ENCODE results near the gene DUSP22. TPM values are rescaled to one million over a fixed set of nuclear protein-coding genes. Genes with fewer than 3 reads are reported as not detected.

The DUSP22 gene
- polyA plus RNA-seq, 4 donors = 18.8 to 40.0 (median 29.1) TPM

DNA sequence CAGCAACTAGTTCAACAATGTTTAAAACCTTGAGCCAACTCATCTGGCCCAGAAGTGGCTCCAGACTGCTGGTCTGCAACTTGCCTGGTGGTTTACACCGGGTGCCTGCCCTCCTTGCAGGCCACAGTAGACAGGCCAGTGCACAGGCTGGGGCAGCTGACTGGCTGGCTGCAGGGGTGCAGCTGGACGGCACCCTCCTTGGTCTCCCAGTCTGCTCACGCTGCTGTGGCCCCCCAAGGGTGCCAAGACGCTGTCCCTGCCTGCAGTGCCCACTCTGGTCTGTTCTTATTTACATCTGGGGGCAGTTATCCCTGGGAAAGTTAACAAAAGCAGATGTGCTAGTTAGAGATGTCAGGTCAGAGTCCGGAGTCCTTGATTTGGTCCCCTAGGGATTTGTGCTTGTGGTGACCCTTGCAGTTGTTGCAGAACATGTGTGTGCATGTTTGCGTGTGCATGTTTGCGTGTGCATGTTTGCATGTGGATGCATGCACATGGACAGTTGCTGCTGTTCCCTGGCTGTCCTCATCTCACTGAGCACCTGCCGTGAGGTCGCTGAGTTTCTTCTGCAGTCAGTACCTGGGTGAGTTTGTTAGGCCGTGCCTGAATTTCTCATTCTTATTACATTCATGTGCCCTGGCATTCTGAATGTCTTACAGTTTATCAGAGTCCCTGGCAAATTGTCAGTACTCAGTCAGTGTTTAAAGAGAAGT is 51.1 kb downstream of the DUSP22 start:
- Histone ChIP-seq H3K27me3 (ENCODE audit: control insufficient read depth in 3 of 3, insufficient read depth in 3 of 3, low read length in 3 of 3) (no peaks in the 10 kb centered on the region), H3K4me1 (ENCODE audit: control insufficient read depth in 3 of 3, insufficient read depth in 2 of 3, low read depth in 1 of 3, low read length in 2 of 3) (peaks cover 0 to 2% (median 0%) of the 10 kb centered on the region in 3 donors), H3K27ac (ENCODE audit: low read depth in 1 of 3, low read length in 2 of 3) (no peak overlapping the region), H3K4me3 (ENCODE audit: low read depth in 1 of 3, low read length in 3 of 3) (no peak overlapping the region), H3K9me3 (ENCODE audit: control insufficient read depth in 2 of 2, insufficient read depth in 1 of 2, low read depth in 1 of 2, low read length in 1 of 2) (peaks cover 1 to 6% of the 10 kb centered on the region in 2 donors), H3K36me3 (ENCODE audit: control insufficient read depth in 3 of 3, insufficient read depth in 2 of 3, low read depth in 1 of 3, low read length in 3 of 3) (peaks cover 0 to 28% (median 0%) of the 10 kb centered on the region in 3 donors)
- DNase-seq (no peak), FAIRE-seq (no peak)
- WGBS, 3 donors = 79 to 87% (median 81%) methylated on average over 10 of the region's 10 CpGs

- Histone ChIP-seq H3K36me3 (ENCODE audit: control insufficient read depth in 3 of 3, insufficient read depth in 2 of 3, low read depth in 1 of 3, low read length in 3 of 3) (peaks cover 0 to 36% (median 0%) of the 10 kb centered on the region in 3 donors), H3K4me3 (ENCODE audit: low read depth in 1 of 3, low read length in 3 of 3) (no peak overlapping the region), H3K27ac (ENCODE audit: low read depth in 1 of 3, low read length in 2 of 3) (no peak overlapping the region), H3K4me1 (ENCODE audit: control insufficient read depth in 3 of 3, insufficient read depth in 2 of 3, low read depth in 1 of 3, low read length in 2 of 3) (no peaks in the 10 kb centered on the region), H3K9me3 (ENCODE audit: control insufficient read depth in 2 of 2, insufficient read depth in 1 of 2, low read depth in 1 of 2, low read length in 1 of 2) (peaks cover 1 to 6% of the 10 kb centered on the region in 2 donors), H3K27me3 (ENCODE audit: control insufficient read depth in 3 of 3, insufficient read depth in 3 of 3, low read length in 3 of 3) (no peaks in the 10 kb centered on the region)
- DNase-seq = no peak
- FAIRE-seq = no peak
- 90 to 92% (median 92%) methylated on average over 20 of the region's 20 CpGs for WGBS, 3 donors
These were observed 51.9 kb downstream of the DUSP22 start for GRCh38 chr6:343960-344815.

DNA sequence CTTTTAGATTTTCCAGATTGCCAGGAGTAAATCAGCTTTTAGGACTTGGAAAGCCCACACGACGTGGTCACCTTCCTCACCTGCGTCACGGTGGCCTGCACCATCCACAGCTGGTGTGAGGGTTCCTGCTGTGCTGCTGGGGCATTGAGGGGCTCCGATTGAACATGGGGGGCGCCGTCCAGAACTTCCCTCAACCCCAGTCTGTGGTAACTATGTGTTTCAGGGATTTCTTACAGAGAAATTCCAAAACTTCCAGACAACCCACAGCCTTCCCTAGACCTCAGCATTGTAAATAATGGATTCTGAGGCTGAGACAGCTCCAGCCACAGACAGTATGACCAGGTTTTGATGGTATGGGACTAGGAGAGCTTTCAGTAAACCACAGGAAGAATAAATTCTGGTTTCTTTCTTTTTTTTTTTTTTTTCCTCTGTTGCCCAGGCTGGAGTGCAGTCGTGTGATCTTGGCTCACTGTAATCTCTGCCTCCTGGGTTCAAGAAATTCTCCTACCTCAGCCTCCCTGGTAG is 52.6 kb downstream of the DUSP22 start:
- FAIRE-seq (no peak), DNase-seq (no peak)
- 79 to 83% (median 81%) methylated on average over 8 of the region's 8 CpGs for WGBS, 3 donors
- no peaks in the 10 kb centered on the region for H3K27me3 ChIP-seq (ENCODE audit: control insufficient read depth in 3 of 3, insufficient read depth in 3 of 3, low read length in 3 of 3)
- no peak overlapping the region for H3K4me3 ChIP-seq (ENCODE audit: low read depth in 1 of 3, low read length in 3 of 3)
- peaks cover 1 to 6% of the 10 kb centered on the region in 2 donors for H3K9me3 ChIP-seq (ENCODE audit: control insufficient read depth in 2 of 2, insufficient read depth in 1 of 2, low read depth in 1 of 2, low read length in 1 of 2)
- H3K4me1 ChIP-seq (ENCODE audit: control insufficient read depth in 3 of 3, insufficient read depth in 2 of 3, low read depth in 1 of 3, low read length in 2 of 3) = no peaks in the 10 kb centered on the region
- H3K27ac ChIP-seq (ENCODE audit: low read depth in 1 of 3, low read length in 2 of 3) = no peak overlapping the region
- peaks cover 0 to 42% (median 0%) of the 10 kb centered on the region in 3 donors for H3K36me3 ChIP-seq (ENCODE audit: control insufficient read depth in 3 of 3, insufficient read depth in 2 of 3, low read depth in 1 of 3, low read length in 3 of 3)

- DNase-seq (no peak), FAIRE-seq (no peak)
- Histone ChIP-seq H3K4me1 (ENCODE audit: control insufficient read depth in 3 of 3, insufficient read depth in 2 of 3, low read depth in 1 of 3, low read length in 2 of 3) (no peaks in the 10 kb centered on the region), H3K9me3 (ENCODE audit: control insufficient read depth in 2 of 2, insufficient read depth in 1 of 2, low read depth in 1 of 2, low read length in 1 of 2) (peaks cover 1 to 6% of the 10 kb centered on the region in 2 donors), H3K36me3 (ENCODE audit: control insufficient read depth in 3 of 3, insufficient read depth in 2 of 3, low read depth in 1 of 3, low read length in 3 of 3) (peaks cover 0 to 39% (median 0%) of the 10 kb centered on the region in 3 donors), H3K27ac (ENCODE audit: low read depth in 1 of 3, low read length in 2 of 3) (no peak overlapping the region), H3K27me3 (ENCODE audit: control insufficient read depth in 3 of 3, insufficient read depth in 3 of 3, low read length in 3 of 3) (no peaks in the 10 kb centered on the region), H3K4me3 (ENCODE audit: low read depth in 1 of 3, low read length in 3 of 3) (no peak overlapping the region)
- 89 to 92% (median 92%) methylated on average over 17 of the region's 17 CpGs for WGBS, 3 donors
These were observed 53.6 kb downstream of the DUSP22 start for GRCh38 chr6:345747-346385.

GRCh38 chr6:346386-347030 is 54.2 kb downstream of the DUSP22 start:
- Histone ChIP-seq H3K27me3 (ENCODE audit: control insufficient read depth in 3 of 3, insufficient read depth in 3 of 3, low read length in 3 of 3) (no peaks in the 10 kb centered on the region), H3K4me1 (ENCODE audit: control insufficient read depth in 3 of 3, insufficient read depth in 2 of 3, low read depth in 1 of 3, low read length in 2 of 3) (no peaks in the 10 kb centered on the region), H3K36me3 (ENCODE audit: control insufficient read depth in 3 of 3, insufficient read depth in 2 of 3, low read depth in 1 of 3, low read length in 3 of 3) (peaks cover 0 to 32% (median 0%) of the 10 kb centered on the region in 3 donors), H3K4me3 (ENCODE audit: low read depth in 1 of 3, low read length in 3 of 3) (no peak overlapping the region), H3K27ac (ENCODE audit: low read depth in 1 of 3, low read length in 2 of 3) (no peak overlapping the region), H3K9me3 (ENCODE audit: control insufficient read depth in 2 of 2, insufficient read depth in 1 of 2, low read depth in 1 of 2, low read length in 1 of 2) (peaks cover 1 to 5% of the 10 kb centered on the region in 2 donors)
- DNase-seq (no peak), FAIRE-seq (no peak)
- 75 to 83% (median 80%) methylated on average over 10 of the region's 10 CpGs for WGBS, 3 donors

DNA sequence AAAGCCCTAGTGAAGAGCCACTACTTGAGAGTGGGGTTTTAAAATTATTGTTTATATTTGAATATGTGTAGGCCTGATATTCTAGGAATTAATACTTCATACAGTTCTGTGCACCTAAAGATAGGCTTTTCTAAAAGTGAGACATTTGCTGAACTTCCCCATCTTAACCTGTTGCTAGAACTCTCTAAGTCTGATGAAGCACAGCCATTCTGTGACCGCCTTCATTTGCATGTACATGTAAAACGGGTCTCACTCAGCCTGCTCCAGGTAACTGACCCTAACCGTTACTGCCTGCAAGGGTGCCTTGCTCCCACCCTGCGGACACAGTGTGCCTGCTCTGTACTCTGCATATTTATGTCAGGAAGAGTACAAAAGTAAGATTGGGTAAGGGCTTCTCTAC is 54.9 kb downstream of the DUSP22 start:
- Histone ChIP-seq H3K4me1 (ENCODE audit: control insufficient read depth in 3 of 3, insufficient read depth in 2 of 3, low read depth in 1 of 3, low read length in 2 of 3) (no peaks in the 10 kb centered on the region), H3K27ac (ENCODE audit: low read depth in 1 of 3, low read length in 2 of 3) (no peak overlapping the region), H3K9me3 (ENCODE audit: control insufficient read depth in 2 of 2, insufficient read depth in 1 of 2, low read depth in 1 of 2, low read length in 1 of 2) (peaks cover 1 to 3% of the 10 kb centered on the region in 2 donors), H3K4me3 (ENCODE audit: low read depth in 1 of 3, low read length in 3 of 3) (no peak overlapping the region), H3K27me3 (ENCODE audit: control insufficient read depth in 3 of 3, insufficient read depth in 3 of 3, low read length in 3 of 3) (no peaks in the 10 kb centered on the region), H3K36me3 (ENCODE audit: control insufficient read depth in 3 of 3, insufficient read depth in 2 of 3, low read depth in 1 of 3, low read length in 3 of 3) (peaks cover 0 to 31% (median 0%) of the 10 kb centered on the region in 3 donors)
- FAIRE-seq = no peak
- DNase-seq = no peak
- WGBS, 3 donors = 88 to 92% (median 88%) methylated on average over 4 of the region's 4 CpGs

GRCh38 chr6:347951-348859 is 55.9 kb downstream of the DUSP22 start:
- DNase-seq = no peak
- no peak for FAIRE-seq
- H3K27ac ChIP-seq (ENCODE audit: low read depth in 1 of 3, low read length in 2 of 3) = no peak overlapping the region
- H3K9me3 ChIP-seq (ENCODE audit: control insufficient read depth in 2 of 2, insufficient read depth in 1 of 2, low read depth in 1 of 2, low read length in 1 of 2) = peaks cover 0 to 3% of the 10 kb centered on the region in 2 donors
- 94% methylated on average over 27 of the region's 27 CpGs for WGBS, 3 donors
- no peaks in the 10 kb centered on the region for H3K27me3 ChIP-seq (ENCODE audit: control insufficient read depth in 3 of 3, insufficient read depth in 3 of 3, low read length in 3 of 3)
- no peak overlapping the region for H3K4me3 ChIP-seq (ENCODE audit: low read depth in 1 of 3, low read length in 3 of 3)
- peaks cover 0 to 29% (median 0%) of the 10 kb centered on the region in 3 donors for H3K36me3 ChIP-seq (ENCODE audit: control insufficient read depth in 3 of 3, insufficient read depth in 2 of 3, low read depth in 1 of 3, low read length in 3 of 3)
- no peaks in the 10 kb centered on the region for H3K4me1 ChIP-seq (ENCODE audit: control insufficient read depth in 3 of 3, insufficient read depth in 2 of 3, low read depth in 1 of 3, low read length in 2 of 3)

Measured in small intestine (tissue), 7 donors.